NK-92 treated with Interleukin-12 subunit alpha and Interleukin-12 subunit beta, amount 100 ng/mL, for 24 hours (cell line): Measurements from ENCODE around the gene COL24A1.
"Not testable (repeated sequence)": the region's sequence is repeated elsewhere in the genome, so short reads cannot be mapped to it uniquely, and the experiment has no call there.

ENCODE experiments used
- DNase-seq: peaks from one replicate; lab custom pipeline; 2025; lab: John Stamatoyannopoulos, UW

The COL24A1 gene

GRCh38 chr1:85984636-85985035, 171.9 kb downstream of the COL24A1 start:
- no peak for DNase-seq

- no peak for DNase-seq
These were observed 173.3 kb downstream of the COL24A1 start for GRCh38 chr1:85983316-85983715.

GRCh38 chr1:85976516-85977205, 179.9 kb downstream of the COL24A1 start:
- DNase-seq: no peak

DNA sequence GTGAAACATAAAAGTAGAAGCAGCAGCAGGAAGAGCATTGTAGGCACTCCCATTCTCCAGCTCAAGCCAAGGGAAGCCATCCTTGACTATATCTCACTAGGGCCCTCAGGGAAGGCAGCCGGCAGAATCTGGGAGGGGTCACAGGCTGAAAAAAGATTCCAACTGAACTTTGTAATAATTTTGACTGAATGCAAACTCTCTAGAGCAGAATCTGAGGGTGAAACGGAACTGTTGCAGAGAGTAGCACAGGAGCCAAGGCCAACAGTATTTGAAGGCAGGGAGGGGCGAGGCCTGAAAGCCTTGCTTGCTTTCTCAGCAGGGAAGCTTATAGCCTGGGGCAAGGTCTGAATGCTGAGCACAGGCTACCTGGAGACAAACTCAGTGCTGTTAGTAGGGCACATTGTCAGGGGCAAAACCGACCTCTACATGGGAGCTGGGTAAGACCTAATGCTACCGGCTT, 180.6 kb downstream of the COL24A1 start:
- DNase-seq: no peak

- no peak for DNase-seq
These were observed 194.1 kb downstream of the COL24A1 start for GRCh38 chr1:85962457-85962856.

- no peak for DNase-seq
These were observed 198.8 kb downstream of the COL24A1 start for GRCh38 chr1:85957760-85958159.

- not testable (repeated sequence) for DNase-seq
These were observed 201.4 kb downstream of the COL24A1 start for GRCh38 chr1:85955218-85955617.

DNA sequence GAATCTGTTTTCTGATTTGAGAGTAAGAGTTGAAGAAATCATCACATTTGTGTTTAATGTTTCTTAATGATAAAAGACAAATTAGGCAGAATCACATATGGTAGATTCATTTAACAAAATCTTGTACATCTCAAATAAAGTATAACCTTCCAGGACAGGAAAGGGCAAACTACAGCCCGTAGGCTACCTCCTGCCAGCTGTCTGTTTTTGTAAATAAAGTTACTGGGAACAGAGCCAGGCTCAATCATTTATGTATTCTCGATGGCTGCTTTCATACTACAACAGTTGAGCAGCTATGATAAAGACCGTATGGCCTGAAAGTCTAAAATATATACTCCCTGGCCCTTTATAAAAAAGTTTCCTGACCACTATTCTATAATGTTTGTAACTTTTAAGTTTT, 204.1 kb downstream of the COL24A1 start:
- DNase-seq: no peak

DNA sequence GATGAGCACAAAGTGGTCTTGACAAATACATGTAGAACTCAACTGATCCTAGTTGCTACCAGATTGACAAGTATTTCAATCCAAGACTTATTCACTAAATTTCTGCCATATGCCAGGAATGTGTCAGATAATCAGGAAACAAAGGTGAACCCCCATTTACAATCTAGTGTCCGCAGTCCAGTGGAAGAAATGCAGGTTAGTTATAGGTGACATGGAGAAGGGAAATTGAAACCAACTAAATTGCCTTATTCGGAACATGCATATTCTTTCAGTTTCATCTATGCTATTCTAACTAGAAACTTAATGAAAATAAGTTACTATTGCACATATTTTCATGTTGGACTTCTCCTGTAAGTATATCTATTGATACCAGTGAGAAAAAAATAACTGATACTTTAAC, 209.4 kb downstream of the COL24A1 start:
- no peak for DNase-seq

DNA sequence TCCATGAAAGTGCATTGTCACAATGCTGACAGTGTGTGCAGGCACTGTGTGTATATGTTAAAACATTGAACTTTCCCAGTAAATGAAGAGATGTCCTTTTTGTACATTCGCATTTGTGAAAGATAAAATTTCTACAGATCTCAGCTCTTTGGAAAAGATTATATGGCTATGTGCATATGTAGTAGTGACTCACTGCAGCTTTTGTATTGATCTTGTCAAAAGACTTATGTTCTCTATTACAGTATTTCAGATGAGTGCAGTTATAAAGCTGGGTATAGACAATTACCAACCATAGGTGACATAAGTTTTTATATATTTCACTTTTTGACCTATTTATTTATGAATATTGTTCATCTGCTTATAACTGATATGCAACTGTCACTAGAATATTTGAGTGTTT, 212.6 kb downstream of the COL24A1 start:
- no peak for DNase-seq

GRCh38 chr1:85943526-85943925, 213.0 kb downstream of the COL24A1 start:
- DNase-seq: no peak

DNA sequence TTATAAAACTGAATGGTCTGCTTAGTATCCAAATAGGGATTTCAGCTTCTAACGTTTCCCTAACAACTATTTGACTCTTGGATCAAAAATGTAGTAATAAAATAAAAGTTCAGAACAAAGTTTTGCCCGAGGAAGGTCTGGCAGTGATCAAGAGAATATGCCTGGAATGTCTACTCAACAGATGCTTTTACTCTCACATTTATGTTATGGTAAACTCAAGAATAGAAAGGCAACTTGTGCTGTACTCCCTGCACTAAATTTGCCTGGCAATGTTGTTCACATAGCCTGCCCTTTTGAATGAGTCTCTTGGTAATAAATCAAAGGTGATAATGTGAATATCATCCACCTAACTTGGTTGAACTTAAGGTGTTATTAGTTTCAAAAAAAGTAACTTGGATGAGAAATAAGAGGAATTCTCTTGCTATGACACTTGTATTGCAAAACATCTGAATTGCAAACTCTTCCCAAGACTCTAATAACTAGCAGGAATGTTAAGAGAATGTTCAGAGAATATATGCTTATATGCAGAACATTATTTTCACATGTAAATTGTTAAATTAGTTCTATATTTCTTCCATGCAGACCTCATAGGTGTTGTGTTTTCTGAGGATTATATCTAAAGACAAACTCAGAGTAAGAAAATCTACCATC, 215.8 kb downstream of the COL24A1 start:
- DNase-seq: no peak

DNA sequence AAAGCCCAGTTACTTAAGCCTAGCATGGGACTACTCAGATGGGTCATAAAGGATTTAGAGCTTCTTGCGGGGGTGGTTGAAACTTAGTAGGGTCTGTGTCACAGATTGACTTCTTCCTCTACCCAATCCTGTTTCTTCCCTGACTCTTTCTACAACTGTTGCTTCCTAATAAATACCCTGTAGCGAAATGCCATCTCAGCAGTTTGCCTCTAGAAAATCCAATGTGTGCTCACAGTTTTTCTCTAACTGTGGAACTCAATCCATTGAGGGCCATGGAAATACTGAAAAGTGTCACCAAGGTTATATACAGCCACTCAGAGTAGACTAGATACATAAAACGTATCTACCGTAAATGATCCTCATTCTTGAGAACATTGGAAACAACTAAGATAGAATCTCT, 217.7 kb downstream of the COL24A1 start:
- no peak for DNase-seq

DNA sequence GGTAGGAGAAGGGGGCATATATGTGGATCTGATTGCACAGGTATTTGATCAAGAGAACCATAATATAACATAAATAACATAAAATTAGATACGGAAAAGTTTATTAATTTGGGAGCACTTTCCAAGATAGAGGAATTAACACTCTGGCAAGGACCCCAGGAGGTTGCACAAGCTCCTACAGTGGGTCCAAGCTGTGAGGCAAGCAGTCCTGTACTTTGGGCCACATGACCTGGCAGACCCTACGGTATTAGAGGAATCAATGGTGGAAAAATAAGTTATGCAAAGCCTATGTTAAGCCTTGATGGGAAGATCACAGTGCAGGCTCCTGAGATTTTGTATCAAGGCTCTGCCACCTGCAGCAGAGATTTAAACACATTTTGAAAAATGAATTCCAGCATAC, 220.1 kb downstream of the COL24A1 start:
- no peak for DNase-seq

DNA sequence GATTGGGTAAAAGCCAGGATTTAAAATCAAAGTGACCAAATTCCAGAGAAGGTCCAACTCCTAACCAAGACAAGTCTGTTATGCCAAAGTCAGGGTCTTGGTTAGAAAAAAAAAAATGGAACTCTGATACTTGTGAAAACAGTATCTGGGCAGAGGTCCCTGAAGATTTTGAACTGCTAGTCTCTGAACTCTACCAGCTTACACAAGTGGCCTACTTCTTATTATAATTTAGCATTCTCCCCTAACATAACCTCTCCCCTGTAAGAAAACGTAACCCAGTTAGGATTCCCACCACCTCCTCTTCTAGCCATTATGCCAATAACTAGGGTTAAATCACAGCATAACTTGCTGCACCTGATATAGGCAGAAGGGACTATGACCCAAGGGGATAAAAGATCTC, 220.5 kb downstream of the COL24A1 start:
- no peak for DNase-seq

DNA sequence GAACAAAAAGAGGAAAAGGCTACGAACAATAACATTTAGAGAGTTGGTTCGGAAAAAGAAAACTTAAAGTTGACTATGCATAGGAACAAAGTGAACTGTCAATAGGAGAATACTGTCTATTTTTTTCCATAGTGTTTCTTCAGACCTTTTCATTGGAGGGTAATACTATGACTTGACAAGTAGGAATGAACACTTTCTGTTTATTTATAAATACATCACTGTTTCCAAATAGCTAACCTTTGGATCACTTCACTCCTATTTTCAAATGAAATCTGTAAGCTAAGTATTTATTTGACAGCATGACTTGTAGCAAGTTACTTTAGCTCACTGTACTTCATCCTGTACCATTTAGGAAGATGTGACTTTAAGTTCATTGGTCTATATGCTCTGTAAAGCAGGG, 221.3 kb downstream of the COL24A1 start:
- no peak for DNase-seq

DNA sequence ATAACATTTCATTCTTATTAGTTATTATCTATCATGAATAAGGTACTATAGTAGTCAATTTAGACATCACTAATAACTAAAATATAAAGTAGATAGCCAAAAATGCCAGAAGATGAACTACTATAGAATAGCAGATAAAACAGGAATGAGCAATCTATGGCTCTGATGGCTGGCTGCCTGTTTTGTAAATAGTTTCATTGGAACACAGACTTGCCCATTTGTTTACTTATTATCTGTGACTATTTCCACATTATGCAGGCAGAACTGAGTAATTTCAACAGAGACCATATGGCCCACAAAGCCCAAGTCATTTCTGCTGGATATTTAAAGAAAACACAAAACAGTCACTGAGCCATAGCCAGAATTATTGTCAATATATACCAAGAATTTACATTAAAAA, 222.1 kb downstream of the COL24A1 start:
- DNase-seq: no peak

DNA sequence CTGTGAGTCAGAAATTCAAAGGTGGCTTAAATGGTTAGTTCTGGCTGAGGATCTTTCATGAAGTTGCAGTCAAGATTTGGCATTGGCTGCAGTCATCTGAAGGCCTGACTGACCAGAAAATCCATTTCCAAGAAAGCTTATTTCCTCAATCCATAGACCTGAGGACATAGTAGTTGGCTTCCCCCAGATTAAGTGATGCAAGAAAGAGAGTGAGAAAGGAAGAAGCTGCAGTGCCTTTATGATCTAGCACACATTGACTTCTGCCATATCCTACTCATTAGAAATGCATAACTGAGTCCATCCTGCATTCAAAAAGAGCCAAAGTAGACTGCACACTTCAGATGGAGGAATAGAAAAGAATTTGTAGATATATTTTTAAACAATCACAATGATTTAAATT, 222.6 kb downstream of the COL24A1 start:
- DNase-seq: no peak

DNA sequence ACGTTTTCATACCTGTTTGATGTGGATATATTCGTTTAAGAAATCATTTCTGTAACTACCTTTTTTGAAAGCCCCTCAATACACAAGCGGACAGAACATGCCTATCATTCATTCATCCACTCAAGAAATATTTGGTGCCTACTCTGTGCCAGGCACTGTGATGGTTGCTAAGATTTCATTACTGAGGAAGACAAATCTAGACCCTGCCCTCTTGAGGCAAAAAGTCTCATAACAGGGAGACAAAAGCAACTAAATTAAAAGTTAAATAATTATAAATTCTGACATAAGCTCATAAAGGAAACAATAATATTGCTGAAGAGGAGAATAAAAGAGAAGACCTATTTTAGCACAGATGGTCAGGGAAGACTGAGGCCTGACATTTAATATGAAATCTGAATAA, 244.8 kb downstream of the COL24A1 start:
- no peak for DNase-seq

- DNase-seq: no peak
These were observed 255.7 kb downstream of the COL24A1 start for GRCh38 chr1:85900921-85901320.

- no peak for DNase-seq
These were observed 257.7 kb downstream of the COL24A1 start for GRCh38 chr1:85898861-85899260.

DNA sequence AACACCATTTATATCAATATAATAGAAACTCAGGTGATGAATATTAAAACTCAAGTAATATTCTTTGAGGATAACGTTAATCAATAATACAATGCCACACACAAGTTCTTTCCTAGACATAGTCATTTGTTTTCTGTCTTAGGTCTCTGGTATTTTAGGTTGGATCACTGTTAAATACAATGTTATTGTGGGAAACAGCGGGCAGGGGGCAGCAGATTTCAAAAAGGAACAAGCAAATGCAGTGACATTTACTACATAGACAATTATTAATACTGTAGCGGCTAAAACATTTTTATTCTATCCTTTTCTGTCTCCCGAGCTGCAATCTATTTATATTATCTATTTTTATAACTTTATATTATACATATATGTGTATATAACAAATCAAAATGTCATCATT, 261.9 kb downstream of the COL24A1 start:
- DNase-seq: no peak

GRCh38 chr1:85892366-85892765, 264.2 kb downstream of the COL24A1 start:
- DNase-seq: no peak

DNA sequence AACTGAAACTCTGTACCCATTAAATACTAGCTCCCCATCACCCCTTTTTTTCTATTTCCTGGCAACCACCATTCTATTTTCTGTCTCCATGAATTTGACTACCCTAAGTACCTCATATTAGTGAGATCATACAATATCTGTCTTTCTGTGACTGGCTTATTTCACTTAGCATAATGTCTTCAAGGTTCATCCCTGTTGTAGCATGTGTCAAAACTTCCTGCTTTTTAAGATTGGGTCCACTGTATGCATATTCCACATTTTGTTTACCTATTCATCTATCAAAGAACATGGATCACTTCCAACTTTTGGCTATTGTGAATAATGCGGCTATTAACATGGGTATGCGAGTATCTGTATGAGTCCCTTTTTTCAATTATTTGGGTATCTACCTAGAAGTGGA, 266.7 kb downstream of the COL24A1 start:
- DNase-seq: no peak
